B cell (primary cell): ENCODE data around the gene THOC5. TPM values are rescaled to one million over a fixed set of nuclear protein-coding genes. Genes with fewer than 3 reads are reported as not detected.

Experiments used
- ATAC-seq: fragments of 200-7000 bp; cut with Tn5 transposase; one replicate; pipeline ENCODE4 v1.10.0; 2021; ENCODE audit warnings: low read depth, mild to moderate bottlenecking, moderate number of reproducible peaks, moderate library complexity
- CTCF ChIA-PET: fragments of 350-600 bp; sonication (Branson Sonifier 250); formaldehyde crosslinking; loops from one replicate; lab custom pipeline; 2021; ENCODE audit warnings: antibody characterized with exemption, inconsistent platforms; lab: Charles Lee
- POLR2A ChIA-PET: fragments of 350-600 bp; sonication (Branson Sonifier 250); formaldehyde crosslinking; loops from one replicate; lab custom pipeline; 2021; ENCODE audit warnings: antibody characterized with exemption; lab: Charles Lee
- DNase-seq: peaks from one replicate; pipeline ENCODE4 v3.0.0; 2013
- H2AFZ ChIP-seq: 2 replicates; pipeline ENCODE4 v1.6.1; 2012; ENCODE audit warnings: mild to moderate bottlenecking, low read depth, low read length; ENCODE audit not compliant: insufficient read depth, poor library complexity, severe bottlenecking
- H3K27ac ChIP-seq, 2 donors: 1 replicate in 1 of 2; 2 replicates in 1 of 2; pipeline ENCODE4 v1.5.1; 2012 to 2013; ENCODE audit warnings: low read length in 2 of 2, mild to moderate bottlenecking in 2 of 2, moderate library complexity in 1 of 2
- H3K27me3 ChIP-seq, 4 experiments: fragments of 200-600 bp in 1 of 4; sonication (generic) in 1 of 4; replicated peaks in 1 of 4; 1 replicate in 2 of 4; 2 replicates in 2 of 4; pipeline versions ENCODE4 v1.6.1 to v1.7.0; 2013 to 2016; ENCODE audit warnings: low read length in 3 of 4, mild to moderate bottlenecking in 2 of 4, mixed read lengths in 1 of 4, moderate library complexity in 1 of 4; ENCODE audit not compliant: insufficient read depth in 4 of 4, control insufficient read depth in 3 of 4; ENCODE audit errors: control extremely low read depth in 1 of 4
- H3K36me3 ChIP-seq, 2 experiments: replicated peaks in 1 of 2; 1 replicate in 1 of 2; 2 replicates in 1 of 2; pipeline versions ENCODE4 v1.6.1 to v1.7.1; 2013; ENCODE audit warnings: low read length in 1 of 2; ENCODE audit not compliant: insufficient read depth in 2 of 2, control insufficient read depth in 1 of 2; ENCODE audit errors: control extremely low read depth in 1 of 2, extremely low read depth in 1 of 2
- H3K4me1 ChIP-seq, 2 donors: fragments of 200-600 bp in 1 of 2; sonication (generic) in 1 of 2; 1 replicate in 1 of 2; 2 replicates in 1 of 2; pipeline versions ENCODE4 v1.5.1 to v1.6.1; 2013 to 2017; ENCODE audit warnings: low read length in 2 of 2; ENCODE audit not compliant: control insufficient read depth in 2 of 2, insufficient read depth in 2 of 2
- H3K4me2 ChIP-seq: replicated peaks from 2 replicates; pipeline ENCODE3; 2012; ENCODE audit warnings: mild to moderate bottlenecking, low read depth, low read length; ENCODE audit not compliant: poor library complexity, severe bottlenecking
- H3K4me3 ChIP-seq, 5 experiments: fragments of 200-600 bp in 1 of 5; sonication (generic) in 1 of 5; 1 replicate in 3 of 5; 2 replicates in 2 of 5; pipeline versions ENCODE4 v1.5.1 to v1.7.0; 2011 to 2016; ENCODE audit warnings: low read length in 4 of 5, mild to moderate bottlenecking in 4 of 5, low read depth in 2 of 5, control low read depth in 1 of 5, moderate library complexity in 1 of 5; ENCODE audit not compliant: insufficient read depth in 1 of 5; ENCODE audit errors: control extremely low read depth in 1 of 5, extremely low read depth in 1 of 5
- H3K79me2 ChIP-seq: fragments of 200-600 bp; sonication (generic); one replicate; pipeline ENCODE4 v1.6.0; 2016; ENCODE audit warnings: low read length; ENCODE audit not compliant: control insufficient read depth, insufficient read depth
- H3K9ac ChIP-seq: fragments of 200-600 bp; sonication (generic); 2 replicates; pipeline ENCODE4 v1.6.1; 2017; ENCODE audit warnings: mild to moderate bottlenecking, low read length, moderate library complexity
- H3K9me3 ChIP-seq, 3 donors: one replicate each; pipeline versions ENCODE4 v1.6.1 to v1.7.1; 2013; ENCODE audit warnings: low read length in 2 of 3; ENCODE audit not compliant: control insufficient read depth in 2 of 3, insufficient read depth in 1 of 3; ENCODE audit errors: control extremely low read depth in 1 of 3
- H4K20me1 ChIP-seq: 2 replicates; pipeline ENCODE4 v1.6.0; 2012; ENCODE audit warnings: mild to moderate bottlenecking, low read length; ENCODE audit not compliant: insufficient read depth, control insufficient read depth, poor library complexity, severe bottlenecking
- H3K27ac Mint-ChIP-seq: one replicate; pipeline ENCODE4 v1.8.0; 2021; ENCODE audit warnings: mixed read lengths
- H3K27me3 Mint-ChIP-seq: one replicate; pipeline ENCODE4 v1.8.0; 2021; ENCODE audit warnings: mixed read lengths
- H3K4me1 Mint-ChIP-seq: one replicate; pipeline ENCODE4 v1.8.0; 2021; ENCODE audit warnings: mixed read lengths
- H3K4me3 Mint-ChIP-seq: one replicate; pipeline ENCODE4 v1.8.0; 2021; ENCODE audit warnings: mixed read lengths
- H3K9me3 Mint-ChIP-seq: one replicate; pipeline ENCODE4 v1.8.0; 2022; ENCODE audit warnings: mixed read lengths; ENCODE audit not compliant: insufficient read depth
- CTCF ChIP-seq: fragments of 200-600 bp; IDR thresholded peaks from one replicate; pipeline ENCODE4 v1.8.0; 2022; ENCODE audit warnings: antibody characterized with exemption, mild to moderate bottlenecking
- EZH2 ChIP-seq: IDR thresholded peaks from 2 replicates; pipeline ENCODE4 v1.6.1; 2012; ENCODE audit warnings: borderline replicate concordance, low read depth, mild to moderate bottlenecking, moderate library complexity, low read length; ENCODE audit not compliant: insufficient read depth, poor library complexity, severe bottlenecking
- WGBS: methylation state at CpG from one replicate; pipeline ENCODE4 v1.1.5; 2013; ENCODE audit warnings: missing lambda C conversion rate; ENCODE audit not compliant: insufficient coverage; 5-methylcytosine and 5-hydroxymethylcytosine counted together
- intact Hi-C: fragments of 100-400 bp; cut with micrococcal nuclease; formaldehyde crosslinking; loops from one replicate; pipeline ENCODE4 v1.10.0; 2022
- polyA plus RNA-seq: library from polyadenylated mRNA; depleted of rRNA; stranded (reverse); fragments of >200 nt; gene quantifications from 2 replicates; pipeline ENCODE4 v1.2.3, GENCODE V29; 2012
- total RNA-seq, 2 donors: library from RNA; stranded (reverse); fragments of 120-200 nt in 1 of 2; gene quantifications; 1 replicate in 1 of 2; 2 replicates in 1 of 2; pipeline versions ENCODE4 v1.2.3 to v1.2.4, GENCODE V29; 2013 to 2022

The THOC5 gene
- total and polyA plus RNA-seq, 2 donors (not counting 1 experiment from before 2014, with no cell fraction given), result 26.5 to 59.1 TPM

- H3K27ac ChIP-seq, result no peak overlapping the region
- no peak overlapping the region for H2AFZ ChIP-seq
- Mint-ChIP-seq H3K27me3 (no peaks in the 10 kb centered on the region), H3K9me3 (no peaks in the 10 kb centered on the region), H3K27ac (no peak overlapping the region), H3K4me1 (peaks cover 3% of the 10 kb centered on the region), H3K4me3 (no peak overlapping the region)
- no peaks in the 10 kb centered on the region for H3K79me2 ChIP-seq
- no peak for TF ChIP-seq EZH2
- no peak for TF ChIP-seq CTCF
- no peak for ATAC-seq
- no peaks in the 10 kb centered on the region for H4K20me1 ChIP-seq
- H3K4me1 ChIP-seq, result peaks cover 0 to 4% of the 10 kb centered on the region in 2 donors
- H3K36me3 ChIP-seq, result peaks cover 6 to 66% of the 10 kb centered on the region in 2 experiments
- intact Hi-C loops, result no loop called here
- WGBS, result 90% methylated on average over 2 of the region's 3 CpGs
- POLR2A ChIA-PET, result no interaction called here
- no peak overlapping the region for H3K4me3 ChIP-seq
- H3K4me2 ChIP-seq, result no peak overlapping the region
- DNase-seq, result no peak
- CTCF ChIA-PET, result no interaction called here
- no peak overlapping the region for H3K9ac ChIP-seq
- no peaks in the 10 kb centered on the region for H3K27me3 ChIP-seq
- no peaks in the 10 kb centered on the region for H3K9me3 ChIP-seq
These were observed 17.1 kb downstream of the THOC5 start for GRCh38 chr22:29536411-29536810.

- H3K4me1 Mint-ChIP-seq, result no peaks in the 10 kb centered on the region
- H3K79me2 ChIP-seq, result no peaks in the 10 kb centered on the region
- peaks cover 6 to 79% of the 10 kb centered on the region in 2 experiments for H3K36me3 ChIP-seq
- DNase-seq, result no peak
- intact Hi-C loops, result no loop called here
- no peaks in the 10 kb centered on the region for H4K20me1 ChIP-seq
- H3K9ac ChIP-seq, result no peak overlapping the region
- no peak overlapping the region for H3K4me3 Mint-ChIP-seq
- H3K9me3 ChIP-seq, result no peaks in the 10 kb centered on the region
- ChIA-PET CTCF (no interaction called here), POLR2A (no interaction called here)
- no peak overlapping the region for H3K27ac Mint-ChIP-seq
- WGBS, result 98% methylated on average over 4 of the region's 4 CpGs
- H3K4me1 ChIP-seq, result no peaks in the 10 kb centered on the region
- H3K4me3 ChIP-seq, result no peak overlapping the region
- H2AFZ ChIP-seq, result no peak overlapping the region
- no peak overlapping the region for H3K4me2 ChIP-seq
- H3K27ac ChIP-seq, result no peak overlapping the region
- no peaks in the 10 kb centered on the region for H3K27me3 ChIP-seq
- no peaks in the 10 kb centered on the region for H3K27me3 Mint-ChIP-seq
- no peak for ATAC-seq
- H3K9me3 Mint-ChIP-seq, result no peaks in the 10 kb centered on the region
- TF ChIP-seq CTCF (no peak), EZH2 (no peak)
These were observed 22.1 kb downstream of the THOC5 start for GRCh38 chr22:29531419-29531818.
